HL-60/S4 (cell line): ENCODE data around the gene SH3GL3.

Experiments
- in situ Hi-C: fragments of 300-500 bp; cut with MboI; formaldehyde crosslinking; loops from 2 replicates; pipeline ENCODE4 v1.14.3; 2022; ENCODE audit warnings: low sequenced_read_pairs

The SH3GL3 gene

GRCh38 chr15:83605111-83605945 is 158.2 kb downstream of the SH3GL3 start:
- in situ Hi-C loops = no loop called here

GRCh38 chr15:83610132-83610531 is 163.0 kb downstream of the SH3GL3 start:
- in situ Hi-C loops = no loop called here

- in situ Hi-C loops = no loop called here
Measured at GRCh38 chr15:83610901-83611685, 164.0 kb downstream of the SH3GL3 start.

- in situ Hi-C loops = no loop called here
Measured at GRCh38 chr15:83612226-83612625, 165.1 kb downstream of the SH3GL3 start.

- in situ Hi-C loops = no loop called here
Measured at GRCh38 chr15:83612898-83613635, 165.9 kb downstream of the SH3GL3 start.

- in situ Hi-C loops = no loop called here
Measured at GRCh38 chr15:83613714-83614113, 166.6 kb downstream of the SH3GL3 start.

- in situ Hi-C loops = no loop called here
Measured at GRCh38 chr15:83616840-83617239, 169.7 kb downstream of the SH3GL3 start.

- in situ Hi-C loops = no loop called here
Measured at GRCh38 chr15:83626171-83626802, 179.1 kb downstream of the SH3GL3 start.

- in situ Hi-C loops = no loop called here
Measured at GRCh38 chr15:83631534-83631933, 184.4 kb downstream of the SH3GL3 start.

- in situ Hi-C loops = no loop called here
Measured at GRCh38 chr15:83643201-83643600, 196.1 kb downstream of the SH3GL3 start.

GRCh38 chr15:83644439-83644838 is 197.3 kb downstream of the SH3GL3 start:
- in situ Hi-C loops = no loop called here

- in situ Hi-C loops = no loop called here
Measured at GRCh38 chr15:83650831-83651230, 203.7 kb downstream of the SH3GL3 start.

GRCh38 chr15:83651541-83651940 is 204.4 kb downstream of the SH3GL3 start:
- in situ Hi-C loops = no loop called here

GRCh38 chr15:83652626-83653204 is 205.6 kb downstream of the SH3GL3 start:
- in situ Hi-C loops = no loop called here

- in situ Hi-C loops = no loop called here
Measured at GRCh38 chr15:83653288-83653638, 206.1 kb downstream of the SH3GL3 start.

GRCh38 chr15:83653639-83654378 is 206.7 kb downstream of the SH3GL3 start, which contains the start of gene ADAMTSL3:
ADAMTSL3 (plus strand) TSS chr15:83654123; CDS start chr15:83655762, 1,639 bp downstream.
- in situ Hi-C loops = no loop called here

GRCh38 chr15:83654379-83655236 is 207.5 kb downstream of the SH3GL3 start:
- in situ Hi-C loops = no loop called here

- in situ Hi-C loops = no loop called here
Measured at GRCh38 chr15:83655237-83655616, 208.1 kb downstream of the SH3GL3 start.

GRCh38 chr15:83656192-83656591 is 209.1 kb downstream of the SH3GL3 start:
- in situ Hi-C loops = no loop called here
